ENCODE data around the gene PARD3.

- TF ChIP-seq MAX (IDR thresholded peaks at IDR 0.05) (no peak), CTCF (IDR thresholded peaks at IDR 0.05) (no peak), POLR2A (IDR thresholded peaks at IDR 0.05; ENCODE audit: low read length) (no peak), SREBF2 (IDR thresholded peaks at IDR 0.05) (no peak), USF2 (IDR thresholded peaks at IDR 0.05) (no peak), CEBPB (IDR thresholded peaks at IDR 0.05) (no peak), NFE2L2 (conservative IDR thresholded peaks at IDR 0.05; ENCODE audit: low read length) (no peak), RCOR1 (IDR thresholded peaks at IDR 0.05; ENCODE audit: low read depth, low read length) (no peak), MYC (IDR thresholded peaks at IDR 0.05; ENCODE audit: borderline replicate concordance, low read length) (no peak), ZC3H11A (IDR thresholded peaks at IDR 0.05) (no peak), RAD21 (conservative IDR thresholded peaks at IDR 0.05 in 1 of 2, IDR thresholded peaks at IDR 0.05 in 1 of 2) (no peak)
Measured at GRCh38 chr10:34664706-34665105, 150.4 kb downstream of the PARD3 start.

Data from A549 (cell line).